Common myeloid progenitor, CD34-positive (primary cell): ENCODE data around the gene PRDM1.

Source experiments
- CTCF ChIA-PET: fragments of 350-600 bp; sonication (Branson Sonifier 250); formaldehyde crosslinking; loops from one replicate; lab custom pipeline; 2021; ENCODE audit warnings: antibody characterized with exemption; lab: Charles Lee
- POLR2A ChIA-PET: fragments of 350-600 bp; sonication (Branson Sonifier 250); formaldehyde crosslinking; loops from one replicate; lab custom pipeline; 2021; ENCODE audit warnings: antibody characterized with exemption; lab: Charles Lee
- DNase-seq, 3 donors: peaks; one replicate each; pipeline versions ENCODE4 v3.0.0 to v3.0.0-alpha.2; 2013
- H3K27ac ChIP-seq, 2 experiments: 1 replicate in 1 of 2; 2 replicates in 1 of 2; pipeline ENCODE4 v1.7.0; 2013; ENCODE audit warnings: inconsistent platforms in 2 of 2, low read length in 2 of 2, mild to moderate bottlenecking in 2 of 2, low read depth in 1 of 2, moderate library complexity in 1 of 2; ENCODE audit not compliant: severe bottlenecking in 2 of 2, insufficient read depth in 1 of 2, poor library complexity in 1 of 2
- H3K27me3 ChIP-seq, 5 experiments: replicated peaks in 2 of 5; 1 replicate in 3 of 5; 2 replicates in 2 of 5; pipeline versions ENCODE4 v1.6.1 to v1.7.0; 2013; ENCODE audit warnings: low read length in 4 of 5, mild to moderate bottlenecking in 2 of 5, moderate library complexity in 2 of 5, inconsistent platforms in 1 of 5; ENCODE audit not compliant: insufficient read depth in 5 of 5, control insufficient read depth in 4 of 5
- H3K36me3 ChIP-seq, 4 experiments: 1 replicate in 2 of 4; 2 replicates in 2 of 4; pipeline versions ENCODE4 v1.6.1 to v1.7.0; 2013; ENCODE audit warnings: low read length in 3 of 4, control low read depth in 1 of 4, mild to moderate bottlenecking in 1 of 4; ENCODE audit not compliant: control insufficient read depth in 4 of 4, insufficient read depth in 4 of 4
- H3K4me1 ChIP-seq, 4 experiments: 1 replicate in 3 of 4; 2 replicates in 1 of 4; pipeline versions ENCODE4 v1.6.1 to v1.7.1; 2013; ENCODE audit warnings: low read length in 3 of 4, mild to moderate bottlenecking in 3 of 4, control low read depth in 1 of 4, inconsistent platforms in 1 of 4, moderate library complexity in 1 of 4; ENCODE audit not compliant: control insufficient read depth in 4 of 4, insufficient read depth in 4 of 4; ENCODE audit errors: control extremely low read depth in 1 of 4
- H3K4me3 ChIP-seq, 7 experiments: 1 replicate in 4 of 7; 2 replicates in 3 of 7; pipeline versions ENCODE4 v1.5.1 to v1.7.0; 2013; ENCODE audit warnings: mild to moderate bottlenecking in 7 of 7, low read length in 6 of 7, moderate library complexity in 6 of 7, inconsistent platforms in 2 of 7, low read depth in 2 of 7, control low read depth in 1 of 7; ENCODE audit not compliant: insufficient read depth in 4 of 7, control insufficient read depth in 1 of 7; ENCODE audit errors: extremely low read depth in 1 of 7
- H3K9me3 ChIP-seq, 5 experiments: 1 replicate in 4 of 5; 2 replicates in 1 of 5; pipeline versions ENCODE4 v1.6.1 to v1.7.1; 2013; ENCODE audit warnings: low read length in 4 of 5, mild to moderate bottlenecking in 2 of 5, inconsistent platforms in 1 of 5, low read depth in 1 of 5, moderate library complexity in 1 of 5; ENCODE audit not compliant: control insufficient read depth in 4 of 5, insufficient read depth in 2 of 5; ENCODE audit errors: control extremely low read depth in 1 of 5
- WGBS: methylation state at CpG from one replicate; pipeline ENCODE4 v1.1.5; 2013; ENCODE audit not compliant: insufficient coverage; 5-methylcytosine and 5-hydroxymethylcytosine counted together

PRDM1 gene

GRCh38 chr6:106069478-106069877 is 16.7 kb upstream of the PRDM1 start:
- Histone ChIP-seq H3K4me1 (no peaks in the 10 kb centered on the region), H3K27me3 (no peaks in the 10 kb centered on the region), H3K27ac (no peak overlapping the region), H3K9me3 (no peaks in the 10 kb centered on the region), H3K4me3 (no peak overlapping the region), H3K36me3 (no peaks in the 10 kb centered on the region)
- CTCF ChIA-PET, result no interaction called here
- 66% methylated on average over 6 of the region's 8 CpGs for WGBS
- POLR2A ChIA-PET, result no interaction called here
- DNase-seq, result no peak

GRCh38 chr6:106070636-106071035 is 15.5 kb upstream of the PRDM1 start:
- no peak overlapping the region for H3K4me3 ChIP-seq
- no CpG with 5 or more reads among the region's 1 CpG for WGBS
- no peaks in the 10 kb centered on the region for H3K4me1 ChIP-seq
- CTCF ChIA-PET, result no interaction called here
- no peaks in the 10 kb centered on the region for H3K27me3 ChIP-seq
- H3K36me3 ChIP-seq, result no peaks in the 10 kb centered on the region
- H3K9me3 ChIP-seq, result no peaks in the 10 kb centered on the region
- H3K27ac ChIP-seq, result no peak overlapping the region
- DNase-seq, result no peak
- POLR2A ChIA-PET, result no interaction called here

GRCh38 chr6:106072501-106073090 is 13.5 kb upstream of the PRDM1 start:
- Histone ChIP-seq H3K36me3 (no peaks in the 10 kb centered on the region), H3K4me3 (no peak overlapping the region), H3K4me1 (no peaks in the 10 kb centered on the region), H3K27me3 (no peaks in the 10 kb centered on the region), H3K9me3 (no peaks in the 10 kb centered on the region), H3K27ac (no peak overlapping the region)
- 80% methylated on average over 2 of the region's 8 CpGs for WGBS
- no peak for DNase-seq
- ChIA-PET POLR2A (no interaction called here), CTCF (no interaction called here)

- POLR2A ChIA-PET, result no interaction called here
Measured at GRCh38 chr6:106074146-106074545, 12.0 kb upstream of the PRDM1 start.

GRCh38 chr6:106076139-106076538 is 10.0 kb upstream of the PRDM1 start:
- Histone ChIP-seq H3K4me1 (no peaks in the 10 kb centered on the region), H3K27me3 (no peaks in the 10 kb centered on the region), H3K9me3 (no peaks in the 10 kb centered on the region), H3K4me3 (no peak overlapping the region), H3K27ac (no peak overlapping the region), H3K36me3 (no peaks in the 10 kb centered on the region)
- POLR2A ChIA-PET, result no interaction called here
- CTCF ChIA-PET, result interaction anchor here (1.3 to 1.4 kb wide), 2 partner anchors 15 to 74 kb away, joined by 3 read pairs; no protein-coding TSS in a partner anchor
- WGBS, result 100% methylated on average over 1 of the region's 3 CpGs
- DNase-seq, result no peak

More at GRCh38 chr6:106074146-106074545, 12.0 kb upstream of the PRDM1 start:
- no peak overlapping the region for H3K27ac ChIP-seq
- no peaks in the 10 kb centered on the region for H3K36me3 ChIP-seq
- no peaks in the 10 kb centered on the region for H3K27me3 ChIP-seq
- no peak for DNase-seq
- H3K9me3 ChIP-seq, result no peaks in the 10 kb centered on the region
- no peak overlapping the region for H3K4me3 ChIP-seq
- CTCF ChIA-PET, result no interaction called here
- H3K4me1 ChIP-seq, result no peaks in the 10 kb centered on the region
- whole genome bisulfite sequencing, result no CpG with 5 or more reads among the region's 3 CpGs

- CTCF ChIA-PET, result no interaction called here
- 100% methylated on average over 1 of the region's 3 CpGs for WGBS
- H3K36me3 ChIP-seq, result no peaks in the 10 kb centered on the region
- no peak overlapping the region for H3K4me3 ChIP-seq
- no peaks in the 10 kb centered on the region for H3K27me3 ChIP-seq
- no peak overlapping the region for H3K27ac ChIP-seq
- no peaks in the 10 kb centered on the region for H3K9me3 ChIP-seq
- no peak for DNase-seq
- POLR2A ChIA-PET, result no interaction called here
- no peaks in the 10 kb centered on the region for H3K4me1 ChIP-seq
Measured at GRCh38 chr6:106077170-106077569, 9.0 kb upstream of the PRDM1 start.

GRCh38 chr6:106077881-106078280 is 8.3 kb upstream of the PRDM1 start:
- Histone ChIP-seq H3K27me3 (no peaks in the 10 kb centered on the region), H3K36me3 (no peaks in the 10 kb centered on the region), H3K4me1 (no peaks in the 10 kb centered on the region), H3K9me3 (no peaks in the 10 kb centered on the region), H3K27ac (no peak overlapping the region), H3K4me3 (no peak overlapping the region)
- DNase-seq, result no peak
- CTCF ChIA-PET, result interaction anchor here (0.8 kb wide), 1 partner anchor 145 kb away, joined by 3 read pairs; no protein-coding TSS in a partner anchor
- 93% methylated on average over 5 of the region's 5 CpGs for WGBS
- POLR2A ChIA-PET, result no interaction called here
